ENCODE measurements around the gene CGN. TPM values are rescaled to one million over a fixed set of nuclear protein-coding genes. Genes with fewer than 3 reads are reported as not detected.

Gene CGN
- polyA plus RNA-seq, 1 donor from 2014 or later: 4.4 TPM

GRCh38 chr1:151524736-151525135 lies 13.5 kb downstream of the CGN start:
- TF ChIP-seq, protein P1, sequence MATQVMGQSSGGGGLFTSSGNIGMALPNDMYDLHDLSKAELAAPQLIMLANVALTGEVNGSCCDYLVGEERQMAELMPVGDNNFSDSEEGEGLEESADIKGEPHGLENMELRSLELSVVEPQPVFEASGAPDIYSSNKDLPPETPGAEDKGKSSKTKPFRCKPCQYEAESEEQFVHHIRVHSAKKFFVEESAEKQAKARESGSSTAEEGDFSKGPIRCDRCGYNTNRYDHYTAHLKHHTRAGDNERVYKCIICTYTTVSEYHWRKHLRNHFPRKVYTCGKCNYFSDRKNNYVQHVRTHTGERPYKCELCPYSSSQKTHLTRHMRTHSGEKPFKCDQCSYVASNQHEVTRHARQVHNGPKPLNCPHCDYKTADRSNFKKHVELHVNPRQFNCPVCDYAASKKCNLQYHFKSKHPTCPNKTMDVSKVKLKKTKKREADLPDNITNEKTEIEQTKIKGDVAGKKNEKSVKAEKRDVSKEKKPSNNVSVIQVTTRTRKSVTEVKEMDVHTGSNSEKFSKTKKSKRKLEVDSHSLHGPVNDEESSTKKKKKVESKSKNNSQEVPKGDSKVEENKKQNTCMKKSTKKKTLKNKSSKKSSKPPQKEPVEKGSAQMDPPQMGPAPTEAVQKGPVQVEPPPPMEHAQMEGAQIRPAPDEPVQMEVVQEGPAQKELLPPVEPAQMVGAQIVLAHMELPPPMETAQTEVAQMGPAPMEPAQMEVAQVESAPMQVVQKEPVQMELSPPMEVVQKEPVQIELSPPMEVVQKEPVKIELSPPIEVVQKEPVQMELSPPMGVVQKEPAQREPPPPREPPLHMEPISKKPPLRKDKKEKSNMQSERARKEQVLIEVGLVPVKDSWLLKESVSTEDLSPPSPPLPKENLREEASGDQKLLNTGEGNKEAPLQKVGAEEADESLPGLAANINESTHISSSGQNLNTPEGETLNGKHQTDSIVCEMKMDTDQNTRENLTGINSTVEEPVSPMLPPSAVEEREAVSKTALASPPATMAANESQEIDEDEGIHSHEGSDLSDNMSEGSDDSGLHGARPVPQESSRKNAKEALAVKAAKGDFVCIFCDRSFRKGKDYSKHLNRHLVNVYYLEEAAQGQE (IDR thresholded peaks at IDR 0.05; ENCODE audit: borderline replicate concordance): no peak
- TF ChIP-seq MXI1 (conservative IDR thresholded peaks at IDR 0.05; ENCODE audit: poor library complexity, severe bottlenecking): no peak
- no peak for TF ChIP-seq EP300 (conservative IDR thresholded peaks at IDR 0.05; ENCODE audit: poor library complexity, severe bottlenecking)
- no peak for TF ChIP-seq POLR2AphosphoS5 (IDR thresholded peaks at IDR 0.05)
- no peak for TF ChIP-seq CTCF (IDR thresholded peaks at IDR 0.05; ENCODE audit: poor library complexity, severe bottlenecking)
- no peak for TF ChIP-seq RAD21 (conservative IDR thresholded peaks at IDR 0.05)
- TF ChIP-seq TAF1 (IDR thresholded peaks at IDR 0.05; ENCODE audit: low read depth): no peak
- no peak for TF ChIP-seq EZH2 (IDR thresholded peaks at IDR 0.05; ENCODE audit: borderline replicate concordance, insufficient read depth, low read length, poor library complexity, severe bottlenecking)
- TF ChIP-seq SMC3 (conservative IDR thresholded peaks at IDR 0.05; ENCODE audit: poor library complexity): no peak
- no peaks in the 10 kb centered on the region for H3K9me3 ChIP-seq (ENCODE audit: low read length)
- no peak overlapping the region for H3K27ac ChIP-seq (ENCODE audit: low read length)
- peaks cover 7% of the 10 kb centered on the region for H3K36me3 ChIP-seq (ENCODE audit: insufficient read depth, low read length)
- no peaks in the 10 kb centered on the region for H3K79me2 ChIP-seq (replicated peaks; ENCODE audit: insufficient read depth, low read length)
- H3K9me2 ChIP-seq (ENCODE audit: insufficient read depth, low read length): no peaks in the 10 kb centered on the region
- H3K4me3 ChIP-seq (ENCODE audit: low read length): no peak overlapping the region
- H3F3A ChIP-seq (ENCODE audit: insufficient read depth, low read length, poor library complexity, severe bottlenecking): no peaks in the 10 kb centered on the region
- no peaks in the 10 kb centered on the region for H3K27me3 ChIP-seq (ENCODE audit: insufficient read depth, low read depth, low read length)
- H3K9ac ChIP-seq (ENCODE audit: low read length): no peak overlapping the region
- H2AFZ ChIP-seq (ENCODE audit: low read depth, low read length): no peak overlapping the region
- no peaks in the 10 kb centered on the region for H4K20me1 ChIP-seq (ENCODE audit: insufficient read depth)
- H3K4me2 ChIP-seq (ENCODE audit: low read length): no peak overlapping the region

- Histone ChIP-seq H3F3A (ENCODE audit: insufficient read depth, low read length, poor library complexity, severe bottlenecking) (no peaks in the 10 kb centered on the region), H3K9me3 (ENCODE audit: low read length) (no peaks in the 10 kb centered on the region), H3K27me3 (ENCODE audit: insufficient read depth, low read depth, low read length) (no peaks in the 10 kb centered on the region), H3K27ac (ENCODE audit: low read length) (no peak overlapping the region), H3K9me2 (ENCODE audit: insufficient read depth, low read length) (no peaks in the 10 kb centered on the region), H2AFZ (ENCODE audit: low read depth, low read length) (no peak overlapping the region), H4K20me1 (ENCODE audit: insufficient read depth) (no peaks in the 10 kb centered on the region), H3K9ac (ENCODE audit: low read length) (no peak overlapping the region), H3K4me3 (ENCODE audit: low read length) (no peak overlapping the region), H3K4me2 (ENCODE audit: low read length) (no peak overlapping the region), H3K36me3 (ENCODE audit: insufficient read depth, low read length) (no peaks in the 10 kb centered on the region), H3K79me2 (replicated peaks; ENCODE audit: insufficient read depth, low read length) (no peaks in the 10 kb centered on the region)
- TF ChIP-seq EZH2 (IDR thresholded peaks at IDR 0.05; ENCODE audit: borderline replicate concordance, insufficient read depth, low read length, poor library complexity, severe bottlenecking) (no peak), TAF1 (IDR thresholded peaks at IDR 0.05; ENCODE audit: low read depth) (no peak)
These were observed 15.7 kb downstream of the CGN start for GRCh38 chr1:151526735-151527525.

Measured in neural cell (in vitro differentiated cells).